IPS-18a (cell line): Measurements from ENCODE around the gene TBL2.
"Not testable (repeated sequence)": the region's sequence is repeated elsewhere in the genome, so short reads cannot be mapped to it uniquely, and the experiment has no call there.

Source experiments
- H3K27ac ChIP-seq: one replicate; pipeline ENCODE4 v1.5.1; 2013; ENCODE audit warnings: low read length
- H3K27me3 ChIP-seq: one replicate; pipeline ENCODE4 v1.6.1; 2013; ENCODE audit warnings: mild to moderate bottlenecking, low read length; ENCODE audit not compliant: control insufficient read depth, insufficient read depth
- H3K36me3 ChIP-seq: one replicate; pipeline ENCODE4 v1.6.1; 2013; ENCODE audit warnings: low read depth, low read length; ENCODE audit not compliant: control insufficient read depth
- H3K4me1 ChIP-seq: one replicate; pipeline ENCODE4 v1.6.1; 2013; ENCODE audit warnings: low read depth, low read length; ENCODE audit not compliant: control insufficient read depth
- H3K4me3 ChIP-seq: one replicate; pipeline ENCODE4 v1.5.1; 2013; ENCODE audit warnings: low read length
- H3K9ac ChIP-seq: one replicate; pipeline ENCODE4 v1.6.1; 2013; ENCODE audit warnings: mild to moderate bottlenecking, low read length, moderate library complexity
- H3K9me3 ChIP-seq: one replicate; pipeline ENCODE4 v1.6.1; 2013; ENCODE audit warnings: low read depth, low read length; ENCODE audit not compliant: control insufficient read depth

TBL2 gene

GRCh38 chr7:73578342-73579128 is at the start of gene TBL2:
Gene TBL2, minus strand, starts transcription at chr7:73578579. Its CDS starts 30 bp downstream, at chr7:73578549.
- Histone ChIP-seq H3K9me3 (no peaks in the 10 kb centered on the region), H3K36me3 (peaks cover 10% of the 10 kb centered on the region), H3K9ac (peak within 1 kb of the TSS; percentile 87), H3K27me3 (peaks cover 25% of the 10 kb centered on the region), H3K27ac (no peak within 1 kb of the TSS), H3K4me1 (no peaks in the 10 kb centered on the region), H3K4me3 (peak within 1 kb of the TSS; percentile 89)

GRCh38 chr7:73626814-73627213 is 48.4 kb upstream of the TBL2 start:
- Histone ChIP-seq H3K9ac (no peak overlapping the region), H3K27me3 (peaks cover 19% of the 10 kb centered on the region), H3K4me3 (no peak overlapping the region), H3K27ac (no peak overlapping the region), H3K9me3 (no peaks in the 10 kb centered on the region), H3K4me1 (peaks cover 7% of the 10 kb centered on the region), H3K36me3 (no peaks in the 10 kb centered on the region)

- H3K27me3 ChIP-seq, result peaks cover 19% of the 10 kb centered on the region
- H3K9ac ChIP-seq, result no peak overlapping the region
- no peaks in the 10 kb centered on the region for H3K36me3 ChIP-seq
- H3K9me3 ChIP-seq, result no peaks in the 10 kb centered on the region
- H3K4me3 ChIP-seq, result no peak overlapping the region
- peaks cover 7% of the 10 kb centered on the region for H3K4me1 ChIP-seq
- no peak overlapping the region for H3K27ac ChIP-seq
Measured at GRCh38 chr7:73625276-73625675, 46.9 kb upstream of the TBL2 start.

GRCh38 chr7:73624669-73625001 is 46.3 kb upstream of the TBL2 start:
- H3K4me3 ChIP-seq, result peak overlapping the region; percentile 67

GRCh38 chr7:73623798-73624668 is 45.7 kb upstream of the TBL2 start, which contains the start of gene MLXIPL:
Gene MLXIPL, minus strand, starts transcription at chr7:73624522. Its CDS starts 30 bp downstream, at chr7:73624492.
- Histone ChIP-seq H3K27ac (no peak within 1 kb of the TSS), H3K9ac (no peak within 1 kb of the TSS), H3K27me3 (peaks cover 19% of the 10 kb centered on the region), H3K9me3 (no peaks in the 10 kb centered on the region), H3K4me1 (peaks cover 7% of the 10 kb centered on the region), H3K4me3 (peak within 1 kb of the TSS; percentile 67), H3K36me3 (no peaks in the 10 kb centered on the region)

More at GRCh38 chr7:73624669-73625001, 46.3 kb upstream of the TBL2 start:
- H3K36me3 ChIP-seq, result no peaks in the 10 kb centered on the region
- peaks cover 19% of the 10 kb centered on the region for H3K27me3 ChIP-seq
- no peaks in the 10 kb centered on the region for H3K9me3 ChIP-seq
- H3K4me1 ChIP-seq, result peaks cover 7% of the 10 kb centered on the region
- no peak overlapping the region for H3K27ac ChIP-seq
- no peak overlapping the region for H3K9ac ChIP-seq

- H3K4me3 ChIP-seq, result peak overlapping the region; percentile 67
- H3K9ac ChIP-seq, result no peak overlapping the region
- H3K36me3 ChIP-seq, result no peaks in the 10 kb centered on the region
Measured at GRCh38 chr7:73622909-73623797, 44.8 kb upstream of the TBL2 start.

GRCh38 chr7:73622527-73622908 is 44.1 kb upstream of the TBL2 start:
- Histone ChIP-seq H3K4me1 (peaks cover 7% of the 10 kb centered on the region), H3K36me3 (no peaks in the 10 kb centered on the region), H3K27ac (no peak overlapping the region), H3K27me3 (peaks cover 19% of the 10 kb centered on the region), H3K9me3 (no peaks in the 10 kb centered on the region), H3K4me3 (peak overlapping the region; percentile 67), H3K9ac (no peak overlapping the region)

More at GRCh38 chr7:73622909-73623797, 44.8 kb upstream of the TBL2 start:
- Histone ChIP-seq H3K27ac (no peak overlapping the region), H3K4me1 (peaks cover 7% of the 10 kb centered on the region), H3K27me3 (peaks cover 19% of the 10 kb centered on the region), H3K9me3 (no peaks in the 10 kb centered on the region)

GRCh38 chr7:73621168-73622063 is 43.0 kb upstream of the TBL2 start:
- no peak overlapping the region for H3K27ac ChIP-seq
- no peak overlapping the region for H3K4me3 ChIP-seq
- no peak overlapping the region for H3K9ac ChIP-seq
- H3K36me3 ChIP-seq, result no peaks in the 10 kb centered on the region
- peaks cover 7% of the 10 kb centered on the region for H3K4me1 ChIP-seq
- no peaks in the 10 kb centered on the region for H3K9me3 ChIP-seq
- peaks cover 19% of the 10 kb centered on the region for H3K27me3 ChIP-seq

GRCh38 chr7:73619394-73619793 is 41.0 kb upstream of the TBL2 start:
- not testable (repeated sequence) for H3K36me3 ChIP-seq, H3K4me3 ChIP-seq, H3K27ac ChIP-seq, H3K9me3 ChIP-seq, H3K9ac ChIP-seq
- H3K27me3 ChIP-seq, result peaks cover 19% of the 10 kb centered on the region
- peaks cover 11% of the 10 kb centered on the region for H3K4me1 ChIP-seq

- peaks cover 12% of the 10 kb centered on the region for H3K27me3 ChIP-seq
- no peaks in the 10 kb centered on the region for H3K9me3 ChIP-seq
- H3K4me1 ChIP-seq, result peaks cover 8% of the 10 kb centered on the region
- no peak overlapping the region for H3K9ac ChIP-seq
- H3K27ac ChIP-seq, result no peak overlapping the region
- no peaks in the 10 kb centered on the region for H3K36me3 ChIP-seq
- H3K4me3 ChIP-seq, result no peak overlapping the region
Measured at GRCh38 chr7:73618538-73618937, 40.2 kb upstream of the TBL2 start.
